Colon (tissue), 2 donors: ENCODE results near the gene REEP5.

Experiments
- FAIRE-seq: peaks from 2 replicates; lab custom pipeline; 2012; peaks lifted over from hg19 to GRCh38; lab: Jason Lieb, UNC
- donor health status: control.
- donor health status: control.

The REEP5 gene

GRCh38 chr5:112833971-112834370 is 88.1 kb downstream of the REEP5 start:
- FAIRE-seq, result no peak

DNA sequence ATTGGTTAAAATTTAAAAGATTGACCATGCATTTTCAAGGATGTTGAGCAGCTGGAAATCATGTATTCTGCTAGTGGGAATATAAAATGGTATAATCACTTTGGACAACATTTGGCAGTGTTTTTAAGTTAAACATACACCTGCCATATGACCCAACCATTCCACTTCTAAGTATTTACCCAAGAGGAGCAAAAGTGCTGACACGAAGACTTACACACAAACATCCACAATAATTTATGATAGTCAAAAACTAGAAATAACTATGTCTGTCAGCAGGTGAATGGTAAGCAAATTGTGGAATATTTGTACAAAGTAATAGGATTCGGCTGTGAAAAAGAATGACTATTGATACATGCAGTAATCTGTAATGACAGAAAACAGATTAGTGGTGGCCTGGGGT is 91.6 kb downstream of the REEP5 start:
- no peak for FAIRE-seq
